Measurements from ENCODE around the gene PDE7B. TPM values are rescaled to one million over a fixed set of nuclear protein-coding genes. Genes with fewer than 3 reads are reported as not detected.

The PDE7B gene
- total and polyA plus RNA-seq, 2 of the 4 experiments (the other 2 are of a cell fraction), result 7.8 to 12.4 TPM

DNA sequence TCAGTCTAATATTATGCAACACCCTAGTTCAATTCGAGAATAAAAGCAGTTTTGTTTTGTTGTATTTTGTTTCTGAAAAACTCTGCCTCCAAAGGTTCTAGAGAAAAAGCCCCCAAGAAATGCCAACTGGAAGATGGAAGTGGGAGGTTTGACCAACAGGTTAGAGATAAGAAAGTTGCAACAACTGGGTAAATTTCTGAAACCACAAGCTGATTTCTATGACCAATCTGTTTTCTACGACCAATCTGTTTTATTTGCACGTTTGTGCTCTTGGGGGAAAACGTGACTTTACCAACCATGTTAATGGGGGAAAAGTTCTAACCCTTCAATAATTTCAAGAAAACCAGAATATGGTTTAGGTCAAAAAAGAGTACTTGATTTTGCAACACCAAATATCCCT lies 173.2 kb downstream of the PDE7B start:
- Histone ChIP-seq H3K27ac (ENCODE audit: insufficient read depth, low read length) (no peak overlapping the region), H3K27me3 (ENCODE audit: control insufficient read depth, insufficient read depth, low read length) (no peaks in the 10 kb centered on the region), H3K4me2 (ENCODE audit: low read depth, low read length) (no peak overlapping the region), H3K9me1 (ENCODE audit: insufficient read depth, low read length) (no peaks in the 10 kb centered on the region), H2BK20ac (ENCODE audit: low read depth, low read length) (no peak overlapping the region), H3K79me1 (ENCODE audit: low read depth in 1 of 2, low read length in 2 of 2) (peaks cover 12 to 18% of the 10 kb centered on the region in 2 experiments; a peak in 3 of 4 replicates), H3K4ac (ENCODE audit: low read depth, low read length) (no peak overlapping the region), H2BK120ac (ENCODE audit: low read depth, low read length) (no peak overlapping the region), H2AK9ac (replicated peaks; ENCODE audit: low read depth, low read length, poor library complexity) (no peak overlapping the region), H3K4me1 (ENCODE audit: control insufficient read depth, insufficient read depth, low read length) (peaks cover 3% of the 10 kb centered on the region; the same call in 1 of the 2 replicates), H4K5ac (ENCODE audit: low read depth, low read length) (no peak overlapping the region), H3K4me3 (ENCODE audit: insufficient read depth, low read depth, low read length) (no peak overlapping the region), H3K18ac (ENCODE audit: low read depth, low read length) (no peak overlapping the region), H2AK5ac (ENCODE audit: low read depth, low read length) (no peak overlapping the region), H3K14ac (replicated peaks; ENCODE audit: low read depth, low read length) (no peak overlapping the region), H3K9me3 (ENCODE audit: control insufficient read depth, insufficient read depth, low read length) (no peaks in the 10 kb centered on the region), H3K9ac (ENCODE audit: low read depth, low read length) (no peak overlapping the region), H2BK5ac (ENCODE audit: low read depth, low read length, poor library complexity, severe bottlenecking) (no peak overlapping the region), H4K8ac (ENCODE audit: low read depth in 2 of 2, low read length in 2 of 2) (no peak overlapping the region), H3K23ac (ENCODE audit: low read depth, low read length) (no peak overlapping the region), H3K36me3 (ENCODE audit: control insufficient read depth, insufficient read depth, low read length) (no peaks in the 10 kb centered on the region), H4K20me1 (ENCODE audit: insufficient read depth, low read length) (no peaks in the 10 kb centered on the region), H4K91ac (ENCODE audit: insufficient read depth, low read depth, low read length) (no peak overlapping the region), H2BK15ac (ENCODE audit: low read depth, low read length) (0 out of 3 replicates have a peak overlapping the region, but pooled peaks have one; percentile 6), H3K56ac (ENCODE audit: extremely low read depth, insufficient read depth, low read length) (no peak overlapping the region), H2AFZ (replicated peaks; ENCODE audit: low read length, poor library complexity) (no peak overlapping the region)
- DNase-seq (no peak), ATAC-seq (ENCODE audit: low read depth) (no peak)
- in situ Hi-C loops (cut with MboI; ENCODE audit: low sequenced_read_pairs), result no loop called here
- no peak for TF ChIP-seq SMC3 (IDR thresholded peaks at IDR 0.05; ENCODE audit: low read depth, low read length)
- TF ChIP-seq CEBPB (IDR thresholded peaks at IDR 0.05; ENCODE audit: low read depth, low read length), result 0 out of 2 replicates have a peak, but pooled peaks have one; percentile 17
- intact Hi-C loops (cut with micrococcal nuclease), result no loop called here
- ChIA-PET POLR2A (ENCODE audit: unreplicated experiment) (no interaction called here), CTCF (no interaction called here)
- no CpG with 5 or more reads among the region's 4 CpGs for WGBS, 2 experiments (ENCODE audit: extremely low coverage in 2 of 2, insufficient read length in 1 of 2)
- no TSS peak for BruUV-seq (replicated peaks)
- dilution Hi-C loops (cut with HindIII; ENCODE audit: low sequenced_read_pairs, unreplicated experiment), result no loop called here
